ENCODE measurements around the gene GOLGA6L22.
"Not testable (repeated sequence)": the region's sequence is repeated elsewhere in the genome, so short reads cannot be mapped to it uniquely, and the experiment has no call there.

Gene GOLGA6L22

GRCh38 chr15:22458603-22459002 is at the start of gene GOLGA6L22:
TSS of gene GOLGA6L22 (plus strand) at chr15:22458903. CDS start at chr15:22458994, 91 bp downstream.
- H3K4me1 Mint-ChIP-seq, H3K9me3 Mint-ChIP-seq, CTCF ChIA-PET, DNase-seq, H3K27ac Mint-ChIP-seq, H3K27me3 Mint-ChIP-seq, H3K4me3 Mint-ChIP-seq, H3K36me3 Mint-ChIP-seq: not testable (repeated sequence)

DNA sequence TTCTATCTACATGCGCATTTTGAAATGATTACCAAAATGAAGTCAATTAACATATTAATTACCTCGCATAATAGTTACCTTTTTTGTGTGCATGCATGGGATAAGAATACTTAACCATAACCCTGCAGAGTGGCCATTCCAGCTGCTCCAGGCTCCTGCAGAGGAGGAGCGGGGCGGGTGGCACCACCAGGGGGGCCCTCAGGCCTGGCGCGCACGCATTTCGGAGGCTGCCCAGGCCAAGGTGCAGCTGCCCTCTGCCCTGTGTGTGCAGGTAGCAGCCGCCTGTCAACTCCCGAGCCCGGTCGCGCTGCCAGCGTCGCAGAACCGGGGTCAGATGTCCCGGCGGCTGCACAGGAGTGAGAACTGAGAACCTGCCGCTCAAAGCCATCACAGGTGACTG is 41.4 kb upstream of the GOLGA6L22 start:
- DNase-seq, H3K4me3 Mint-ChIP-seq, H3K4me1 Mint-ChIP-seq, H3K9me3 Mint-ChIP-seq, H3K36me3 Mint-ChIP-seq, CTCF ChIA-PET, H3K27ac Mint-ChIP-seq, H3K27me3 Mint-ChIP-seq: not testable (repeated sequence)

GRCh38 chr15:22417795-22418194 is 40.9 kb upstream of the GOLGA6L22 start:
- H3K27me3 Mint-ChIP-seq, H3K27ac Mint-ChIP-seq, H3K9me3 Mint-ChIP-seq, H3K4me1 Mint-ChIP-seq, H3K4me3 Mint-ChIP-seq, CTCF ChIA-PET, H3K36me3 Mint-ChIP-seq, DNase-seq: not testable (repeated sequence)

DNA sequence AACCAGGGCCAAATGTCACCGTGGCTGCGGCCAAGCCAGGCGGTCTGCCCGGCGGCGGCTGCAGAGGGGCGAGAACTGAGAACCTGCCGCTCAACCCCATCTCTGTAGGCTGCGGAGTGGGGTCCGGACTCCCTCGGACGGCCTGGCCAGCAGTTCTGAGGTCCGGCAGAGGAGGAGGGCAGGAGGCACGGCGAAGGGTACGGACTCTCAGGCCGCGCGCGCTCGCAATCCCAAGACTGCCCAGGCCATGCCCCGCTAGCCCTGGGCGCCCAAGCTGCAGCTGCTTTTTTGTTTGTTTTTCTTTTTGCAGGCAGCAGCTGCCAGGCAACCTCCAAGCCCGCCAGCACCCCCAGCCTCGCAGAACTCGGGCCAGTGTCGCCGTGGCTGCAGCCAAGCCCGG is 40.5 kb upstream of the GOLGA6L22 start:
- H3K27me3 Mint-ChIP-seq, H3K4me1 Mint-ChIP-seq, H3K4me3 Mint-ChIP-seq, H3K27ac Mint-ChIP-seq, DNase-seq, CTCF ChIA-PET, H3K36me3 Mint-ChIP-seq, H3K9me3 Mint-ChIP-seq: not testable (repeated sequence)

GRCh38 chr15:22418666-22419065 is 40.0 kb upstream of the GOLGA6L22 start:
- H3K27ac Mint-ChIP-seq, DNase-seq, CTCF ChIA-PET, H3K27me3 Mint-ChIP-seq, H3K4me3 Mint-ChIP-seq, H3K4me1 Mint-ChIP-seq, H3K36me3 Mint-ChIP-seq, H3K9me3 Mint-ChIP-seq: not testable (repeated sequence)

- DNase-seq, H3K4me1 Mint-ChIP-seq, H3K27me3 Mint-ChIP-seq, H3K27ac Mint-ChIP-seq, H3K9me3 Mint-ChIP-seq, H3K4me3 Mint-ChIP-seq, H3K36me3 Mint-ChIP-seq, CTCF ChIA-PET: not testable (repeated sequence)
Measured at GRCh38 chr15:22420340-22420739, 38.4 kb upstream of the GOLGA6L22 start.

GRCh38 chr15:22429426-22429825 is 29.3 kb upstream of the GOLGA6L22 start:
- H3K27me3 Mint-ChIP-seq, CTCF ChIA-PET, H3K9me3 Mint-ChIP-seq, H3K4me3 Mint-ChIP-seq, H3K27ac Mint-ChIP-seq, H3K36me3 Mint-ChIP-seq, H3K4me1 Mint-ChIP-seq, DNase-seq: not testable (repeated sequence)

GRCh38 chr15:22431687-22432086 is 27.0 kb upstream of the GOLGA6L22 start:
- H3K4me3 Mint-ChIP-seq, CTCF ChIA-PET, H3K4me1 Mint-ChIP-seq, H3K36me3 Mint-ChIP-seq, H3K27ac Mint-ChIP-seq, DNase-seq, H3K27me3 Mint-ChIP-seq, H3K9me3 Mint-ChIP-seq: not testable (repeated sequence)

- H3K4me1 Mint-ChIP-seq, result not testable (repeated sequence)
- peak; percentile 67 for DNase-seq
Measured at GRCh38 chr15:22494490-22495113, 35.9 kb downstream of the GOLGA6L22 start.

DNA sequence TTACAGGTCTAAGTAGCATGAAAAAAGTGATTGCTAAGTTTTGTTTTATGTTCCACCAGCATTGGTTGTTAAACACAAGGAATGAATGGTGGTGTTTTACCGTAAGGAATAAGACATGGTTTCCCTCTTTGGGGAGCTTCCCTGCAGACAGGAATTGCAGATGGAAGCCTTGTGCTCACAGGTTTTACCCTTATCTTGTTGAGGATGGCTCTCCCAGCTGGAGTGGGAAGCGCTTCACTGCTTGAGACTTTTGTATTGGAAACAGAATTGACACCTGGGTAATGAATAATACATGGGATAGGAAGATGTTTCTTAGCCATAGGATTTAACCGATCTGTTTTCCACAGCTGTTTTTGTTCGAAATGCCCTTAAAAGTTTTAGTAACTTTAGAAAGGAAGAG is 38.5 kb downstream of the GOLGA6L22 start:
- H3K4me1 Mint-ChIP-seq, H3K27me3 Mint-ChIP-seq, H3K36me3 Mint-ChIP-seq, H3K4me3 Mint-ChIP-seq, H3K27ac Mint-ChIP-seq, H3K9me3 Mint-ChIP-seq, DNase-seq, CTCF ChIA-PET: not testable (repeated sequence)

More at GRCh38 chr15:22494490-22495113, 35.9 kb downstream of the GOLGA6L22 start:
- Mint-ChIP-seq H3K27ac (peak overlapping the region; percentile 84), H3K4me3 (peak overlapping the region; percentile 79)
- CTCF ChIA-PET, H3K9me3 Mint-ChIP-seq, H3K36me3 Mint-ChIP-seq, H3K27me3 Mint-ChIP-seq: not testable (repeated sequence)

DNA sequence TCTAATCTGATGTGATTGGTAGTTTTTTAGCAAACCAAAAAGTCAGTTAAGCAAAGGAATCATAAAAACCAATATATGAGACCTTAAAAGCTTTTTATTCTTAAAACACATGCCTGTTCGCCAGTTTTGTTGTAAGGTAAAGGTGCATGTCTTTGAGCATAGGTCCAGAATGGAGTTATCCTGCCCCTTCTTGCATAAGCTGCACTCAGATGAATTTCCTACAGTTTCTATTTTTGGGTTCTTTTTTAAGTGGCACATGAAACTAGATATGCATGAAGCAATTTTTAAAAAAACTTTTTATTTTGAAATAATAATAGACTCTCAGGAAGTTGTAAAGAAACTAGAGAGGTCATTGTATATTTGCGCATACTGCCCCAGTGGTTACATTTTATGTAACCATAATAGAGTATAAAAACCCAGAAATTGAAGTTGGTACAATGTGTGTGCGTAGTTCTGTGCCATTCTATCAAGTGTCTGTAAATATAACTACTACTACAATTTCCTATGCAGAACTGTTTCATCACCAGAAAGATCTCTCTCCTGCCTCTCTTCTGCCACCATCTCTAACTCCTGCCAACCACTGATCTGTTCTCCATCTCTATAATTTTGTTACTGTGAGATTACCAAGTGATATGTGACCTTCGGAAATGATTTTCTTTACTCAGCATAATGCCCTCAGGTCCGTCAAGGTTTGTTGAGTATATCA is 39.7 kb downstream of the GOLGA6L22 start:
- H3K27me3 Mint-ChIP-seq, H3K4me3 Mint-ChIP-seq, CTCF ChIA-PET, H3K4me1 Mint-ChIP-seq, DNase-seq, H3K27ac Mint-ChIP-seq, H3K36me3 Mint-ChIP-seq, H3K9me3 Mint-ChIP-seq: not testable (repeated sequence)

- DNase-seq, H3K27me3 Mint-ChIP-seq, H3K27ac Mint-ChIP-seq, H3K36me3 Mint-ChIP-seq, H3K9me3 Mint-ChIP-seq, H3K4me3 Mint-ChIP-seq, H3K4me1 Mint-ChIP-seq, CTCF ChIA-PET: not testable (repeated sequence)
Measured at GRCh38 chr15:22502272-22502671, 43.6 kb downstream of the GOLGA6L22 start.

DNA sequence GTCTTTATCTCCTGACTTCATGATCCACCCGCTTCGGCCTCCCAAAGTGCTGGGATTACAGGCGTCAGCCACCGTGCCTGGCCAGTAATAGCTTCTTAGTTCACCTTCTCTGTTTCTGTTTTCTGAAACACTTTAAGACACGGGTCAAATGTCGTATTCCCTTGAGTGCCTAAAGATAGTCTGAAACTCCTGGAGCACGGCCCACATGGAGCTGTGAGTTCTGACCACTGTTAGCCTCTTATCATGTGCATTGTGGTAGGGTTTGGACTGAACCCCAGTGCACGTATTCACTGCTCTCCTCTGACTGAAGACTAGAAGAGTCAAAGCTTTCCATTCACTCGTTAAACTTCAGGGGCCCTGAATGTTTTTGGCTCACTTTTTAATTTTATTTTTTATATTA is 48.3 kb downstream of the GOLGA6L22 start:
- H3K9me3 Mint-ChIP-seq, H3K27ac Mint-ChIP-seq, H3K4me1 Mint-ChIP-seq, DNase-seq, CTCF ChIA-PET, H3K36me3 Mint-ChIP-seq, H3K27me3 Mint-ChIP-seq, H3K4me3 Mint-ChIP-seq: not testable (repeated sequence)

DNA sequence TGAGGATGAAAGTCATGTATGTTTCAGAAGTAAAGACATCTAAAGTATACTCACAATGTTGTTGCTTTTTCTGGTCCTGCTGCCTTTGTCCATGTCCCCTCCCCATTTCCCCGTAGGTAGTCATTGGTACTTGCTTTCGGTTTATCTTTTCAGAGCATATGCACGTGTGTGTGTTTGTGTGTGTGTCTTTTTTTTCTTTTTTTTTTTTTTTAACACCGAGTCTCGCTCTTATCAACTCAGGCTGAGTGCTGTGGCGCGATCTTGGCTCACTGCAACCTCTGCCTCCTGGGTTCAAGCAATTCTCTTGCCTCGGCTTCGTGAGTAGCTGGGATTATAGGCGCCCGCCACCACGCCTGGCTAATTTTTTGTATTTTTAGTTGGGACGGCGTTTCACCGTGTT is 57.4 kb downstream of the GOLGA6L22 start:
- DNase-seq, H3K4me1 Mint-ChIP-seq, CTCF ChIA-PET, H3K4me3 Mint-ChIP-seq, H3K27me3 Mint-ChIP-seq, H3K36me3 Mint-ChIP-seq, H3K9me3 Mint-ChIP-seq, H3K27ac Mint-ChIP-seq: not testable (repeated sequence)

Data from activated naive CD4-positive, alpha-beta T cell treated with anti-CD3 and anti-CD28 coated beads, Interleukin-2, amount 10 ng/mL, durations not matched to agents 7 days and 5 days (primary cell).